ENCODE measurements around the gene MEGF8.

GRCh38 chr19:42313096-42313839 lies 12.2 kb upstream of the MEGF8 start, which contains the start of gene TMEM145:
- TF ChIP-seq, protein P1, sequence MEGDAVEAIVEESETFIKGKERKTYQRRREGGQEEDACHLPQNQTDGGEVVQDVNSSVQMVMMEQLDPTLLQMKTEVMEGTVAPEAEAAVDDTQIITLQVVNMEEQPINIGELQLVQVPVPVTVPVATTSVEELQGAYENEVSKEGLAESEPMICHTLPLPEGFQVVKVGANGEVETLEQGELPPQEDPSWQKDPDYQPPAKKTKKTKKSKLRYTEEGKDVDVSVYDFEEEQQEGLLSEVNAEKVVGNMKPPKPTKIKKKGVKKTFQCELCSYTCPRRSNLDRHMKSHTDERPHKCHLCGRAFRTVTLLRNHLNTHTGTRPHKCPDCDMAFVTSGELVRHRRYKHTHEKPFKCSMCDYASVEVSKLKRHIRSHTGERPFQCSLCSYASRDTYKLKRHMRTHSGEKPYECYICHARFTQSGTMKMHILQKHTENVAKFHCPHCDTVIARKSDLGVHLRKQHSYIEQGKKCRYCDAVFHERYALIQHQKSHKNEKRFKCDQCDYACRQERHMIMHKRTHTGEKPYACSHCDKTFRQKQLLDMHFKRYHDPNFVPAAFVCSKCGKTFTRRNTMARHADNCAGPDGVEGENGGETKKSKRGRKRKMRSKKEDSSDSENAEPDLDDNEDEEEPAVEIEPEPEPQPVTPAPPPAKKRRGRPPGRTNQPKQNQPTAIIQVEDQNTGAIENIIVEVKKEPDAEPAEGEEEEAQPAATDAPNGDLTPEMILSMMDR (IDR thresholded peaks at IDR 0.05; ENCODE audit: low read depth, low read length), result peak; percentile 28; the same call in 1 of the 2 replicates
- no peak for TF ChIP-seq EZH2phosphoT487 (IDR thresholded peaks at IDR 0.05; ENCODE audit: low read depth)
